ENCODE data around the gene NKX6-2.

The NKX6-2 gene

GRCh38 chr10:132804785-132805426 lies 19.0 kb upstream of the NKX6-2 start:
- TF ChIP-seq CTCF (IDR thresholded peaks at IDR 0.05; ENCODE audit: insufficient read depth, low read length, missing control alignments), result no peak
- no peak for DNase-seq (ENCODE audit: low read depth, low spot score)
- H3K4me3 ChIP-seq (ENCODE audit: low read depth, low read length), result no peak overlapping the region
- CTCF ChIA-PET, result interaction anchor here (1.3 kb wide), 1 partner anchor 149 kb away, joined by 3 read pairs; no protein-coding TSS in a partner anchor
- POLR2A ChIA-PET, result no interaction called here

GRCh38 chr10:132804287-132804686 lies 18.3 kb upstream of the NKX6-2 start:
- no peak for DNase-seq (ENCODE audit: low read depth, low spot score)
- ChIA-PET CTCF (no interaction called here), POLR2A (no interaction called here)
- H3K4me3 ChIP-seq (ENCODE audit: low read depth, low read length), result no peak overlapping the region
- TF ChIP-seq CTCF (IDR thresholded peaks at IDR 0.05; ENCODE audit: insufficient read depth, low read length, missing control alignments), result no peak

GRCh38 chr10:132803416-132804210 lies 17.7 kb upstream of the NKX6-2 start:
- DNase-seq (ENCODE audit: low read depth, low spot score), result no peak
- CTCF ChIA-PET, result interaction anchor here (1.2 kb wide), 1 partner anchor 147 kb away, joined by 4 read pairs; no protein-coding TSS in a partner anchor
- no peak for TF ChIP-seq CTCF (IDR thresholded peaks at IDR 0.05; ENCODE audit: insufficient read depth, low read length, missing control alignments)
- POLR2A ChIA-PET, result no interaction called here
- H3K4me3 ChIP-seq (ENCODE audit: low read depth, low read length), result no peak overlapping the region

- no peak overlapping the region for H3K4me3 ChIP-seq (ENCODE audit: low read depth, low read length)
- TF ChIP-seq CTCF (IDR thresholded peaks at IDR 0.05; ENCODE audit: insufficient read depth, low read length, missing control alignments), result no peak
- DNase-seq (ENCODE audit: low read depth, low spot score), result no peak
- ChIA-PET POLR2A (no interaction called here), CTCF (interaction anchor here (1.2 kb wide), 1 partner anchor 146 kb away, joined by 4 read pairs; no protein-coding TSS in a partner anchor)
Observed at GRCh38 chr10:132802694-132803320, 16.9 kb upstream of the NKX6-2 start.

GRCh38 chr10:132802048-132802447 lies 16.1 kb upstream of the NKX6-2 start:
- no peak for DNase-seq (ENCODE audit: low read depth, low spot score)
- ChIA-PET POLR2A (no interaction called here), CTCF (no interaction called here)
- no peak for TF ChIP-seq CTCF (IDR thresholded peaks at IDR 0.05; ENCODE audit: insufficient read depth, low read length, missing control alignments)
- H3K4me3 ChIP-seq (ENCODE audit: low read depth, low read length), result no peak overlapping the region

GRCh38 chr10:132799865-132800264 lies 13.9 kb upstream of the NKX6-2 start:
- ChIA-PET POLR2A (no interaction called here), CTCF (no interaction called here)
- no peak for TF ChIP-seq CTCF (IDR thresholded peaks at IDR 0.05; ENCODE audit: insufficient read depth, low read length, missing control alignments)
- no peak for DNase-seq (ENCODE audit: low read depth, low spot score)
- no peak overlapping the region for H3K4me3 ChIP-seq (ENCODE audit: low read depth, low read length)

All from AG04449 (cell line).